Left ventricle myocardium inferior (tissue), 1 donor: ENCODE measurements around the gene TMEM151B. TPM values are rescaled to one million over a fixed set of nuclear protein-coding genes. Genes with fewer than 3 reads are reported as not detected.
"Not testable (repeated sequence)": the region's sequence is repeated elsewhere in the genome, so short reads cannot be mapped to it uniquely, and the experiment has no call there.

Source experiments
- DNase-seq: peaks from one replicate; pipeline ENCODE4 v3.0.0-alpha.2; 2020
- H3K27ac ChIP-seq: fragments of 200-600 bp; replicated peaks from 2 replicates; pipeline ENCODE4 v1.8.0; 2021
- H3K27me3 ChIP-seq: fragments of 200-600 bp; 2 replicates; pipeline ENCODE4 v1.8.0; 2021; ENCODE audit warnings: low read depth
- H3K36me3 ChIP-seq: fragments of 200-600 bp; 2 replicates; pipeline ENCODE4 v1.8.0; 2021
- H3K4me1 ChIP-seq: fragments of 200-600 bp; 2 replicates; pipeline ENCODE4 v1.8.0; 2021
- H3K4me3 ChIP-seq: fragments of 200-600 bp; 2 replicates; pipeline ENCODE4 v1.8.0; 2021; ENCODE audit warnings: mild to moderate bottlenecking, moderate library complexity
- H3K9me3 ChIP-seq: fragments of 200-600 bp; replicated peaks from 2 replicates; pipeline ENCODE4 v1.8.0; 2021
- intact Hi-C: fragments of 100-400 bp; cut with micrococcal nuclease; formaldehyde crosslinking; loops from one replicate; pipeline ENCODE4 v1.11.0; 2022
- total RNA-seq: library from RNA; stranded (reverse); fragmentation: NEBNext Ultra II Directional; extraction: Animal tissue kit (Norgen Biotek cat#: 25700); gene quantifications from one replicate; pipeline ENCODE4 v1.2.1, GENCODE V29; 2021
- TF ChIP-seq, protein P1 (sequence below): fragments of 200-600 bp; IDR thresholded peaks from 2 replicates; pipeline ENCODE4 v1.8.0; 2021; ENCODE audit warnings: antibody characterized with exemption, mild to moderate bottlenecking, borderline replicate concordance
- donor health status: DM: no; HTN: yes; CAD: no; lungs with severe emphysema.

Gene TMEM151B
- total RNA-seq, 1 donor from 2014 or later = not detected

- intact Hi-C loops = no loop called here
- DNase-seq = no peak
- TF ChIP-seq, protein P1, sequence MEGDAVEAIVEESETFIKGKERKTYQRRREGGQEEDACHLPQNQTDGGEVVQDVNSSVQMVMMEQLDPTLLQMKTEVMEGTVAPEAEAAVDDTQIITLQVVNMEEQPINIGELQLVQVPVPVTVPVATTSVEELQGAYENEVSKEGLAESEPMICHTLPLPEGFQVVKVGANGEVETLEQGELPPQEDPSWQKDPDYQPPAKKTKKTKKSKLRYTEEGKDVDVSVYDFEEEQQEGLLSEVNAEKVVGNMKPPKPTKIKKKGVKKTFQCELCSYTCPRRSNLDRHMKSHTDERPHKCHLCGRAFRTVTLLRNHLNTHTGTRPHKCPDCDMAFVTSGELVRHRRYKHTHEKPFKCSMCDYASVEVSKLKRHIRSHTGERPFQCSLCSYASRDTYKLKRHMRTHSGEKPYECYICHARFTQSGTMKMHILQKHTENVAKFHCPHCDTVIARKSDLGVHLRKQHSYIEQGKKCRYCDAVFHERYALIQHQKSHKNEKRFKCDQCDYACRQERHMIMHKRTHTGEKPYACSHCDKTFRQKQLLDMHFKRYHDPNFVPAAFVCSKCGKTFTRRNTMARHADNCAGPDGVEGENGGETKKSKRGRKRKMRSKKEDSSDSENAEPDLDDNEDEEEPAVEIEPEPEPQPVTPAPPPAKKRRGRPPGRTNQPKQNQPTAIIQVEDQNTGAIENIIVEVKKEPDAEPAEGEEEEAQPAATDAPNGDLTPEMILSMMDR = no peak
Observed at GRCh38 chr6:44321210-44321609, 51.0 kb downstream of the TMEM151B start.

GRCh38 chr6:44327096-44327495 is 56.8 kb downstream of the TMEM151B start:
- Histone ChIP-seq H3K9me3 (no peaks in the 10 kb centered on the region), H3K27ac (no peak overlapping the region), H3K36me3 (no peaks in the 10 kb centered on the region), H3K4me3 (no peak overlapping the region), H3K4me1 (no peaks in the 10 kb centered on the region), H3K27me3 (peaks cover 66% of the 10 kb centered on the region)
- intact Hi-C loops = no loop called here
- DNase-seq = no peak
- TF ChIP-seq, protein P1 = no peak

More at GRCh38 chr6:44321210-44321609, 51.0 kb downstream of the TMEM151B start:
- no peaks in the 10 kb centered on the region for H3K36me3 ChIP-seq
- H3K4me1 ChIP-seq = no peaks in the 10 kb centered on the region
- peaks cover 56% of the 10 kb centered on the region for H3K27me3 ChIP-seq
- no peak overlapping the region for H3K4me3 ChIP-seq
- no peaks in the 10 kb centered on the region for H3K9me3 ChIP-seq
- no peak overlapping the region for H3K27ac ChIP-seq

GRCh38 chr6:44327760-44328159 is 57.5 kb downstream of the TMEM151B start:
- Histone ChIP-seq H3K9me3 (no peaks in the 10 kb centered on the region), H3K27me3 (peaks cover 70% of the 10 kb centered on the region), H3K4me1 (no peaks in the 10 kb centered on the region), H3K4me3 (no peak overlapping the region), H3K27ac (no peak overlapping the region), H3K36me3 (no peaks in the 10 kb centered on the region)
- TF ChIP-seq, protein P1 = no peak
- intact Hi-C loops = no loop called here
- DNase-seq = no peak

- intact Hi-C loops = not testable (repeated sequence)
Observed at GRCh38 chr6:44328203-44328602, 58.0 kb downstream of the TMEM151B start.

DNA sequence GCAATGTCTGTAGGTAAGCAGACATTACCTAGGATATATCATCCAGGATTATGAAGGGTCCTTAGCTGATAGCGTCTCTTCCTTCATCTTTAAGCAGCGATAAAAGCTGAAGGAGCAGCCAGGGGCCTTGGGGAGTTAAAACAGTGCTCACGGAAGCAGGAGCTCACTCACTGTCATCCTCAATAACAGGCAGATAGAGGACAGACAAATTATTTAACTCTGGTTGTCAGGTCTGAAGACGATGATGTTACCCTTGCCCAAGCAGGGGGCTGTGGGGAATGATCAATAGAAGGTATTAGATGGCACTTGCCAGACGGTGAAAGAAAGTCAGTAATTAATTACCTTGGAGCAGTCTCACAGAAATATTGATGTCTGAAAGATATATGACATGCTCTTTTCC is 59.6 kb downstream of the TMEM151B start:
- Histone ChIP-seq H3K4me1 (no peaks in the 10 kb centered on the region), H3K36me3 (no peaks in the 10 kb centered on the region), H3K9me3 (no peaks in the 10 kb centered on the region), H3K27me3 (peaks cover 84% of the 10 kb centered on the region), H3K4me3 (no peak overlapping the region), H3K27ac (no peak overlapping the region)
- TF ChIP-seq, protein P1 = no peak
- no peak for DNase-seq
- intact Hi-C loops = loop anchor here (10.0 kb wide), 1 partner anchor 235 kb away; no protein-coding TSS in a partner anchor

More at GRCh38 chr6:44328203-44328602, 58.0 kb downstream of the TMEM151B start:
- H3K27ac ChIP-seq, H3K4me3 ChIP-seq, DNase-seq, H3K4me1 ChIP-seq, H3K36me3 ChIP-seq, H3K9me3 ChIP-seq: not testable (repeated sequence)
- peaks cover 70% of the 10 kb centered on the region for H3K27me3 ChIP-seq

GRCh38 chr6:44332585-44332984 is 62.3 kb downstream of the TMEM151B start:
- Histone ChIP-seq H3K27ac (no peak overlapping the region), H3K36me3 (no peaks in the 10 kb centered on the region), H3K27me3 (peaks cover 79% of the 10 kb centered on the region), H3K9me3 (no peaks in the 10 kb centered on the region), H3K4me1 (no peaks in the 10 kb centered on the region), H3K4me3 (no peak overlapping the region)
- intact Hi-C loops = loop anchor here (10.0 kb wide), 1 partner anchor 238 kb away; no protein-coding TSS in a partner anchor
- DNase-seq = no peak
- TF ChIP-seq, protein P1 = no peak
